PC-3 (cell line): ENCODE results near the gene ETHE1. TPM values are rescaled to one million over a fixed set of nuclear protein-coding genes. Genes with fewer than 3 reads are reported as not detected.

Source experiments
- ATAC-seq: fragments of 200-7000 bp; cut with Tn5 transposase; 2 replicates; pipeline ENCODE4 v1.9.1; 2020; ENCODE audit warnings: mild to moderate bottlenecking, moderate library complexity
- BruUV-seq: library from RNA; stranded (reverse); fragments of 400-500 nt; replicated peaks from 2 replicates; lab custom pipeline; 2021; lab: Mats Ljungman, UMichigan
- CTCF ChIA-PET: fragments of 300-600 bp; sonication (Branson Sonifier 250); formaldehyde crosslinking; loops from one replicate; lab custom pipeline; 2022; ENCODE audit warnings: antibody characterized with exemption; lab: Charles Lee
- POLR2A ChIA-PET: fragments of 300-600 bp; sonication (Branson Sonifier 250); formaldehyde crosslinking; loops from one replicate; lab custom pipeline; 2022; ENCODE audit warnings: antibody characterized with exemption; ENCODE audit not compliant: unreplicated experiment; lab: Charles Lee
- DNase-seq: peaks from one replicate; pipeline ENCODE4 v3.0.0-alpha.2; 2015
- H2AFZ ChIP-seq: fragments of 300-600 bp; sonication (generic); 2 replicates; pipeline ENCODE4 v1.6.0; 2016; ENCODE audit warnings: antibody characterized with exemption, low read length
- H3F3A ChIP-seq: fragments of 300-600 bp; sonication (generic); one replicate; pipeline ENCODE4 v1.6.0; 2017; ENCODE audit warnings: antibody characterized with exemption, low read length, control low read depth, mild to moderate bottlenecking; ENCODE audit not compliant: unreplicated experiment
- H3K27ac ChIP-seq: fragments of 300-600 bp; sonication (generic); 2 replicates; pipeline ENCODE4 v1.5.1; 2016; ENCODE audit warnings: mild to moderate bottlenecking, low read length
- H3K27me3 ChIP-seq: fragments of 300-600 bp; sonication (generic); 2 replicates; pipeline ENCODE4 v1.6.1; 2016; ENCODE audit warnings: low read length, mixed read lengths
- H3K36me3 ChIP-seq: fragments of 300-600 bp; sonication (generic); 2 replicates; pipeline ENCODE4 v1.6.1; 2016; ENCODE audit warnings: low read depth, mixed run types, low read length, mixed read lengths
- H3K4me1 ChIP-seq: fragments of 300-600 bp; sonication (generic); 2 replicates; pipeline ENCODE4 v1.5.1; 2016; ENCODE audit warnings: low read length; ENCODE audit not compliant: insufficient read depth
- H3K4me2 ChIP-seq: fragments of 300-600 bp; sonication (generic); 2 replicates; pipeline ENCODE4 v1.6.0; 2016; ENCODE audit warnings: low read length
- H3K4me3 ChIP-seq: fragments of 300-600 bp; sonication (generic); 2 replicates; pipeline ENCODE4 v1.5.1; 2016; ENCODE audit warnings: mild to moderate bottlenecking, low read length, mixed read lengths
- H3K79me2 ChIP-seq: fragments of 300-600 bp; sonication (generic); 2 replicates; pipeline ENCODE4 v1.6.1; 2017; ENCODE audit warnings: low read length, mixed read lengths
- H3K9ac ChIP-seq: fragments of 300-600 bp; sonication (generic); 2 replicates; pipeline ENCODE4 v1.6.0; 2016; ENCODE audit warnings: mild to moderate bottlenecking, low read length
- H3K9me2 ChIP-seq: fragments of 300-600 bp; sonication (generic); replicated peaks from 2 replicates; pipeline ENCODE4 v1.6.1; 2016; ENCODE audit warnings: mixed run types, low read length, mixed read lengths
- H3K9me3 ChIP-seq: fragments of 300-600 bp; sonication (generic); 2 replicates; pipeline ENCODE4 v1.6.1; 2016; ENCODE audit warnings: low read length, mixed read lengths
- H4K20me1 ChIP-seq: fragments of 300-600 bp; sonication (generic); 2 replicates; pipeline ENCODE4 v1.6.1; 2016; ENCODE audit warnings: low read length, mixed read lengths
- EZH2 ChIP-seq: fragments of 300-600 bp; sonication (generic); IDR thresholded peaks from one replicate; pipeline ENCODE4 v1.6.1; 2017; ENCODE audit warnings: antibody characterized with exemption, mild to moderate bottlenecking, low read length; ENCODE audit not compliant: unreplicated experiment
- EZH2phosphoT487 ChIP-seq: fragments of 300-600 bp; sonication (generic); IDR thresholded peaks from 2 replicates; pipeline ENCODE4 v1.6.1; 2018; ENCODE audit warnings: mild to moderate bottlenecking, antibody characterized with exemption, low read length, borderline replicate concordance
- intact Hi-C: fragments of 100-400 bp; cut with micrococcal nuclease; formaldehyde crosslinking; loops from 2 replicates; pipeline ENCODE4 v1.9.0; 2023
- total RNA-seq: library from RNA; depleted of rRNA; stranded (reverse); fragments of >200 nt; gene quantifications from 2 replicates; pipeline ENCODE4 v1.2.3, GENCODE V29; 2014
- TF ChIP-seq, protein P1 (sequence below): fragments of 300-600 bp; sonication (generic); conservative IDR thresholded peaks from 2 replicates; pipeline ENCODE4 v1.5.1; 2017; ENCODE audit warnings: antibody characterized with exemption, low read depth, mild to moderate bottlenecking, low read length

Gene ETHE1
- total RNA-seq, 1 experiment from 2014 or later, result 34.2 TPM

DNA sequence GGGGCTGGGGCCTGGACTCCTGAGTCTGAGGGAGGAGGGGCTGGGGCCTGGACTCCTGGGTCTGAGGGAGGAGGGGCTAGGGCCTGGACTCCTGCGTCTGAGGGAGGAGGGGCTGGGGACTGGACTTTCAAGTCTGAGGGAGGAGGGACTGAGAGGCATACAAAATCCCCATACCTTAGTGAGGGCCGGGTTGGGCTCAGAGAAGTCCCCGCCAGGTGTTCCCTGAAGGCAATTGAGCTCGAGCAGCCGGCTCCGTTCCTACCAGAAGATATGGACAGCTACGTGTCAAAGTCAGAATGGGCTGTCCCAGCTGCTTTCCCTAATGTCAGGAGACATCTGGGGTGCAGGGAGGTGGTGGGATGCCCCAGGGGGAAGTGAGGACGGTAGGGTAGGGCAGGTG is 31.9 kb downstream of the ETHE1 start:
- Histone ChIP-seq H3K36me3 (no peaks in the 10 kb centered on the region), H3K27me3 (no peaks in the 10 kb centered on the region), H2AFZ (no peak overlapping the region), H3K9me3 (no peaks in the 10 kb centered on the region), H3K9ac (no peak overlapping the region), H3K4me1 (no peaks in the 10 kb centered on the region), H3K4me3 (no peak overlapping the region), H3K4me2 (no peak overlapping the region), H4K20me1 (no peaks in the 10 kb centered on the region), H3F3A (no peaks in the 10 kb centered on the region), H3K27ac (no peak overlapping the region), H3K79me2 (no peaks in the 10 kb centered on the region), H3K9me2 (no peaks in the 10 kb centered on the region)
- no TSS peak for BruUV-seq
- intact Hi-C loops, result no loop called here
- no peak for ATAC-seq
- no peak for DNase-seq
- POLR2A ChIA-PET, result no interaction called here
- CTCF ChIA-PET, result no interaction called here
- TF ChIP-seq, protein P1, sequence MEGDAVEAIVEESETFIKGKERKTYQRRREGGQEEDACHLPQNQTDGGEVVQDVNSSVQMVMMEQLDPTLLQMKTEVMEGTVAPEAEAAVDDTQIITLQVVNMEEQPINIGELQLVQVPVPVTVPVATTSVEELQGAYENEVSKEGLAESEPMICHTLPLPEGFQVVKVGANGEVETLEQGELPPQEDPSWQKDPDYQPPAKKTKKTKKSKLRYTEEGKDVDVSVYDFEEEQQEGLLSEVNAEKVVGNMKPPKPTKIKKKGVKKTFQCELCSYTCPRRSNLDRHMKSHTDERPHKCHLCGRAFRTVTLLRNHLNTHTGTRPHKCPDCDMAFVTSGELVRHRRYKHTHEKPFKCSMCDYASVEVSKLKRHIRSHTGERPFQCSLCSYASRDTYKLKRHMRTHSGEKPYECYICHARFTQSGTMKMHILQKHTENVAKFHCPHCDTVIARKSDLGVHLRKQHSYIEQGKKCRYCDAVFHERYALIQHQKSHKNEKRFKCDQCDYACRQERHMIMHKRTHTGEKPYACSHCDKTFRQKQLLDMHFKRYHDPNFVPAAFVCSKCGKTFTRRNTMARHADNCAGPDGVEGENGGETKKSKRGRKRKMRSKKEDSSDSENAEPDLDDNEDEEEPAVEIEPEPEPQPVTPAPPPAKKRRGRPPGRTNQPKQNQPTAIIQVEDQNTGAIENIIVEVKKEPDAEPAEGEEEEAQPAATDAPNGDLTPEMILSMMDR, result no peak
- TF ChIP-seq EZH2phosphoT487, result no peak

GRCh38 chr19:43490759-43491158 is 36.2 kb downstream of the ETHE1 start:
- H2AFZ ChIP-seq, result no peak overlapping the region
- no peak for DNase-seq
- H3K27me3 ChIP-seq, result no peaks in the 10 kb centered on the region
- no peak overlapping the region for H3K4me3 ChIP-seq
- H3K4me1 ChIP-seq, result no peaks in the 10 kb centered on the region
- no peak for ATAC-seq
- no TSS peak for BruUV-seq
- H3K36me3 ChIP-seq, result no peaks in the 10 kb centered on the region
- POLR2A ChIA-PET, result interaction anchor here (0.6 kb wide), 1 partner anchor 84 kb away, joined by 4 read pairs; no protein-coding TSS in a partner anchor
- H3K79me2 ChIP-seq, result no peaks in the 10 kb centered on the region
- H3K9me2 ChIP-seq, result no peaks in the 10 kb centered on the region
- TF ChIP-seq EZH2 (no peak), EZH2phosphoT487 (no peak)
- TF ChIP-seq, protein P1, result no peak
- intact Hi-C loops, result no loop called here
- H4K20me1 ChIP-seq, result no peaks in the 10 kb centered on the region
- no peak overlapping the region for H3K4me2 ChIP-seq
- H3K27ac ChIP-seq, result no peak overlapping the region
- no peaks in the 10 kb centered on the region for H3K9me3 ChIP-seq
- H3F3A ChIP-seq, result no peaks in the 10 kb centered on the region
- CTCF ChIA-PET, result no interaction called here
- no peak overlapping the region for H3K9ac ChIP-seq

- ChIA-PET POLR2A (no interaction called here), CTCF (no interaction called here)
- Histone ChIP-seq H3K4me1 (no peaks in the 10 kb centered on the region), H3K9me2 (no peaks in the 10 kb centered on the region), H3K9ac (no peak overlapping the region), H3K27me3 (no peaks in the 10 kb centered on the region), H3K36me3 (no peaks in the 10 kb centered on the region), H3K79me2 (no peaks in the 10 kb centered on the region), H3K27ac (no peak overlapping the region), H2AFZ (no peak overlapping the region), H3F3A (no peaks in the 10 kb centered on the region), H3K9me3 (no peaks in the 10 kb centered on the region), H4K20me1 (no peaks in the 10 kb centered on the region), H3K4me3 (no peak overlapping the region), H3K4me2 (no peak overlapping the region)
- DNase-seq (no peak), ATAC-seq (no peak)
- intact Hi-C loops, result no loop called here
- BruUV-seq, result no TSS peak
- TF ChIP-seq EZH2 (no peak), EZH2phosphoT487 (no peak)
- TF ChIP-seq, protein P1, result no peak
Measured at GRCh38 chr19:43489979-43490599, 36.9 kb downstream of the ETHE1 start.
